ENCODE data around the gene NTRK3. TPM values are rescaled to one million over a fixed set of nuclear protein-coding genes. Genes with fewer than 3 reads are reported as not detected.

NTRK3 gene
- total RNA-seq, 1 experiment from 2014 or later, result not detected

GRCh38 chr15:87871258-87871681 is 385.3 kb downstream of the NTRK3 start:
- Histone ChIP-seq H3K4me2 (ENCODE audit: low read length) (no peak overlapping the region), H3K79me2 (ENCODE audit: low read length) (no peaks in the 10 kb centered on the region), H3K4me3 (ENCODE audit: low read length) (no peak overlapping the region), H3K9me2 (replicated peaks; ENCODE audit: low read length) (no peaks in the 10 kb centered on the region), H2AFZ (ENCODE audit: low read length) (no peak overlapping the region), H4K20me1 (ENCODE audit: low read length) (no peaks in the 10 kb centered on the region), H3K4me1 (ENCODE audit: insufficient read depth, low read length) (no peaks in the 10 kb centered on the region), H3K27ac (ENCODE audit: low read length) (no peak overlapping the region), H3K27me3 (ENCODE audit: low read length) (no peaks in the 10 kb centered on the region), H3F3A (ENCODE audit: low read length, unreplicated experiment) (no peaks in the 10 kb centered on the region), H3K9me3 (ENCODE audit: low read length) (0 out of 2 replicates have a peak, but pooled peaks cover 4% of the 10 kb centered on the region), H3K36me3 (ENCODE audit: low read depth, low read length) (no peaks in the 10 kb centered on the region), H3K9ac (ENCODE audit: low read length) (no peak overlapping the region)
- POLR2A ChIA-PET (ENCODE audit: unreplicated experiment), result no interaction called here
- intact Hi-C loops (cut with micrococcal nuclease), result no loop called here
- CTCF ChIA-PET, result no interaction called here
- no peak for ATAC-seq
- no peak for DNase-seq
- TF ChIP-seq CTCF (conservative IDR thresholded peaks at IDR 0.05; ENCODE audit: low read depth, low read length) (no peak), EZH2 (IDR thresholded peaks at IDR 0.05; ENCODE audit: low read length, unreplicated experiment) (no peak), EZH2phosphoT487 (IDR thresholded peaks at IDR 0.05; ENCODE audit: borderline replicate concordance, low read length) (no peak)
- BruUV-seq (replicated peaks), result no TSS peak

DNA sequence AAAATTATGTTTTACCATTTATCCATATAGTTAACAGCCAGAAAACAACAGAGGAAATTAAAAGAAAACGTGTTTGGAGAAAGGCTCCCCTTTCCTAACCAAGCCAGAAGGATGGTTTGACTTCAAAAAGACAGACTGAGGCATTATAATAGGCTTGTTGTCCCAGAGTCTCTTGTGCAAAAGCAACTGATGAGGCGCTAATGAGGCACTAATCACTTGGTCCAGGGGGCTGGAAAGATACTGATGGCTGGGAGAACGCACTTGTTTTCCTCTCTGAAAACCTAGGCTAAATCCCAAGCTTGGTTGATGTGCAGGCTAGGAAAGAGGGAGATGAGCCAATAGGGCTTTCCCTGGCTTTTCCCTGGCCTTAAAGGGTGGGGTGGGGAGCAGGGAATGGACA is 389.6 kb downstream of the NTRK3 start:
- no peaks in the 10 kb centered on the region for H3K9me2 ChIP-seq (replicated peaks; ENCODE audit: low read length)
- BruUV-seq (replicated peaks), result no TSS peak
- H3K4me2 ChIP-seq (ENCODE audit: low read length), result no peak overlapping the region
- H3K9me3 ChIP-seq (ENCODE audit: low read length), result 0 out of 2 replicates have a peak, but pooled peaks cover 4% of the 10 kb centered on the region
- H3K27me3 ChIP-seq (ENCODE audit: low read length), result no peaks in the 10 kb centered on the region
- ChIA-PET CTCF (no interaction called here), POLR2A (ENCODE audit: unreplicated experiment) (no interaction called here)
- no peak for ATAC-seq
- no peak overlapping the region for H3K27ac ChIP-seq (ENCODE audit: low read length)
- intact Hi-C loops (cut with micrococcal nuclease), result no loop called here
- H3K4me1 ChIP-seq (ENCODE audit: insufficient read depth, low read length), result no peaks in the 10 kb centered on the region
- H4K20me1 ChIP-seq (ENCODE audit: low read length), result no peaks in the 10 kb centered on the region
- no peaks in the 10 kb centered on the region for H3F3A ChIP-seq (ENCODE audit: low read length, unreplicated experiment)
- no peak for TF ChIP-seq EZH2phosphoT487 (IDR thresholded peaks at IDR 0.05; ENCODE audit: borderline replicate concordance, low read length)
- TF ChIP-seq EZH2 (IDR thresholded peaks at IDR 0.05; ENCODE audit: low read length, unreplicated experiment), result no peak
- TF ChIP-seq CTCF (conservative IDR thresholded peaks at IDR 0.05; ENCODE audit: low read depth, low read length), result no peak
- no peak overlapping the region for H3K4me3 ChIP-seq (ENCODE audit: low read length)
- no peak overlapping the region for H3K9ac ChIP-seq (ENCODE audit: low read length)
- DNase-seq, result no peak
- H2AFZ ChIP-seq (ENCODE audit: low read length), result no peak overlapping the region
- H3K36me3 ChIP-seq (ENCODE audit: low read depth, low read length), result no peaks in the 10 kb centered on the region
- H3K79me2 ChIP-seq (ENCODE audit: low read length), result no peaks in the 10 kb centered on the region

DNA sequence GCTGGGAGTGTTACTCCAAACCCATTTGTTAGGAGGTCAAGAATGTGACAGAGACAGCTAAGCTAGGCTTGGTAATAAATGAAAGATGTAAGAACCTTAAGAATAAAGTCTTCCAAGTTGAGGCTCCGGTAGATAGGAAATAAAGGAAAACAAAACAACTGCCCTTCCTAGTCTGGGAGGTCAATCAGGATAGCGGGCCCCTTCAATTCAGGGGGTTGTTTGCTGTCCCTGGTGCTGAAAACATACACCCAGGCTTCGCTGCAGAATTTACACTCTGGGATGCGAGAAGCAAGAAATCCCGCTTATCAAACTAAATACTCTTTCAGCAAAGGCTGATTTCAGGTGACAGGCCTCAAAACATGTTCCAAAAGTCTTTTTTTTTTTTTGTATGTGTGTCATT is 393.4 kb downstream of the NTRK3 start:
- H3K36me3 ChIP-seq (ENCODE audit: low read depth, low read length), result no peaks in the 10 kb centered on the region
- H3K4me1 ChIP-seq (ENCODE audit: insufficient read depth, low read length), result no peaks in the 10 kb centered on the region
- H3K4me2 ChIP-seq (ENCODE audit: low read length), result no peak overlapping the region
- no peak for TF ChIP-seq EZH2phosphoT487 (IDR thresholded peaks at IDR 0.05; ENCODE audit: borderline replicate concordance, low read length)
- no peak for TF ChIP-seq CTCF (conservative IDR thresholded peaks at IDR 0.05; ENCODE audit: low read depth, low read length)
- TF ChIP-seq EZH2 (IDR thresholded peaks at IDR 0.05; ENCODE audit: low read length, unreplicated experiment), result no peak
- H3K9ac ChIP-seq (ENCODE audit: low read length), result no peak overlapping the region
- POLR2A ChIA-PET (ENCODE audit: unreplicated experiment), result no interaction called here
- no peaks in the 10 kb centered on the region for H3K9me2 ChIP-seq (replicated peaks; ENCODE audit: low read length)
- no peaks in the 10 kb centered on the region for H3F3A ChIP-seq (ENCODE audit: low read length, unreplicated experiment)
- H2AFZ ChIP-seq (ENCODE audit: low read length), result no peak overlapping the region
- DNase-seq (no peak), ATAC-seq (no peak)
- BruUV-seq (replicated peaks), result no TSS peak
- no peak overlapping the region for H3K4me3 ChIP-seq (ENCODE audit: low read length)
- no peaks in the 10 kb centered on the region for H3K79me2 ChIP-seq (ENCODE audit: low read length)
- CTCF ChIA-PET, result no interaction called here
- H3K27ac ChIP-seq (ENCODE audit: low read length), result no peak overlapping the region
- H4K20me1 ChIP-seq (ENCODE audit: low read length), result no peaks in the 10 kb centered on the region
- intact Hi-C loops (cut with micrococcal nuclease), result no loop called here
- H3K27me3 ChIP-seq (ENCODE audit: low read length), result no peaks in the 10 kb centered on the region
- H3K9me3 ChIP-seq (ENCODE audit: low read length), result no peaks in the 10 kb centered on the region

Data from PC-3 (cell line).